ENCODE data around the gene CSRP1.
"Not testable (repeated sequence)": the region's sequence is repeated elsewhere in the genome, so short reads cannot be mapped to it uniquely, and the experiment has no call there.

CSRP1 gene

GRCh38 chr1:201551877-201552731 is 45.2 kb upstream of the CSRP1 start:
- Histone ChIP-seq H3K27me3 (ENCODE audit: insufficient read depth, poor library complexity, severe bottlenecking) (no peaks in the 10 kb centered on the region), H3K4me3 (replicated peaks; ENCODE audit: insufficient read depth, low read length) (no peak overlapping the region), H3K27ac (replicated peaks) (no peak overlapping the region)
- peak in 1 of 2 experiments; percentile 28 for DNase-seq (ENCODE audit: low read depth in 1 of 2, low spot score in 1 of 2)
- TF ChIP-seq POLR2AphosphoS5 (IDR thresholded peaks at IDR 0.05; ENCODE audit: low read depth) = no peak
- no peak for TF ChIP-seq CTCF (IDR thresholded peaks at IDR 0.05; ENCODE audit: insufficient read depth, low read length)
- 0 out of 2 replicates have a peak, but pooled peaks have one; percentile 5 for TF ChIP-seq SPI1 (IDR thresholded peaks at IDR 0.05; ENCODE audit: borderline replicate concordance, low read depth)

- TF ChIP-seq POLR2AphosphoS5 (IDR thresholded peaks at IDR 0.05; ENCODE audit: low read depth) (no peak), SPI1 (IDR thresholded peaks at IDR 0.05; ENCODE audit: borderline replicate concordance, low read depth) (no peak), REST (IDR thresholded peaks at IDR 0.05; ENCODE audit: insufficient replicate concordance, low read depth) (no peak), GABPA (IDR thresholded peaks at IDR 0.05; ENCODE audit: low read depth) (no peak), CTCF (IDR thresholded peaks at IDR 0.05; ENCODE audit: insufficient read depth, low read length) (no peak)
- H3K27me3 ChIP-seq (ENCODE audit: insufficient read depth, poor library complexity, severe bottlenecking) = no peaks in the 10 kb centered on the region
- no peak overlapping the region for H3K4me3 ChIP-seq (replicated peaks; ENCODE audit: insufficient read depth, low read length)
- no peak for DNase-seq (ENCODE audit: low read depth in 1 of 2, low spot score in 1 of 2)
- no peak overlapping the region for H3K27ac ChIP-seq (replicated peaks)
These were observed 44.2 kb upstream of the CSRP1 start for GRCh38 chr1:201551096-201551495.

GRCh38 chr1:201549522-201549921 is 42.6 kb upstream of the CSRP1 start:
- H3K27ac ChIP-seq (replicated peaks); DNase-seq (ENCODE audit: low read depth in 1 of 2, low spot score in 1 of 2); H3K4me3 ChIP-seq (replicated peaks; ENCODE audit: insufficient read depth, low read length); H3K27me3 ChIP-seq (ENCODE audit: insufficient read depth, poor library complexity, severe bottlenecking): not testable (repeated sequence)

- TF ChIP-seq CTCF (IDR thresholded peaks at IDR 0.05; ENCODE audit: insufficient read depth, low read length) = no peak
- TF ChIP-seq REST (IDR thresholded peaks at IDR 0.05; ENCODE audit: insufficient replicate concordance, low read depth) = no peak
- TF ChIP-seq POLR2AphosphoS5 (IDR thresholded peaks at IDR 0.05; ENCODE audit: low read depth) = no peak
- no peak for TF ChIP-seq SPI1 (IDR thresholded peaks at IDR 0.05; ENCODE audit: borderline replicate concordance, low read depth)
- TF ChIP-seq GABPA (IDR thresholded peaks at IDR 0.05; ENCODE audit: low read depth) = no peak
- peak in 1 of 2 experiments; percentile 21 for DNase-seq (ENCODE audit: low read depth in 1 of 2, low spot score in 1 of 2)
- Histone ChIP-seq H3K4me3 (replicated peaks; ENCODE audit: insufficient read depth, low read length) (no peak overlapping the region), H3K27ac (replicated peaks) (no peak overlapping the region), H3K27me3 (ENCODE audit: insufficient read depth, poor library complexity, severe bottlenecking) (peaks cover 12% of the 10 kb centered on the region)
These were observed 39.0 kb upstream of the CSRP1 start for GRCh38 chr1:201545851-201546492.

All from HL-60 (cell line).